Measurements from ENCODE around the gene FRMD5.
"Not testable (repeated sequence)": the region's sequence is repeated elsewhere in the genome, so short reads cannot be mapped to it uniquely, and the experiment has no call there.

Gene FRMD5

GRCh38 chr15:44035781-44036699 is 159.0 kb downstream of the FRMD5 start:
- Histone ChIP-seq H3K27me3 (ENCODE audit: control insufficient read depth, insufficient read depth, low read length) (no peaks in the 10 kb centered on the region), H3K36me3 (ENCODE audit: control insufficient read depth, insufficient read depth, low read length) (no peaks in the 10 kb centered on the region), H3K4me3 (ENCODE audit: low read length) (no peak overlapping the region), H3K4me1 (ENCODE audit: control insufficient read depth, insufficient read depth, low read length) (no peaks in the 10 kb centered on the region), H3K27ac (ENCODE audit: low read depth, low read length) (no peak overlapping the region), H3K9ac (ENCODE audit: low read length) (no peak overlapping the region)

GRCh38 chr15:44034933-44035624 is 160.0 kb downstream of the FRMD5 start:
- H3K27ac ChIP-seq (ENCODE audit: low read depth, low read length), result no peak overlapping the region
- no peaks in the 10 kb centered on the region for H3K36me3 ChIP-seq (ENCODE audit: control insufficient read depth, insufficient read depth, low read length)
- no peaks in the 10 kb centered on the region for H3K4me1 ChIP-seq (ENCODE audit: control insufficient read depth, insufficient read depth, low read length)
- H3K27me3 ChIP-seq (ENCODE audit: control insufficient read depth, insufficient read depth, low read length), result no peaks in the 10 kb centered on the region
- H3K9ac ChIP-seq (ENCODE audit: low read length), result no peak overlapping the region
- no peak overlapping the region for H3K4me3 ChIP-seq (ENCODE audit: low read length)

GRCh38 chr15:44034334-44034733 is 160.7 kb downstream of the FRMD5 start:
- no peaks in the 10 kb centered on the region for H3K36me3 ChIP-seq (ENCODE audit: control insufficient read depth, insufficient read depth, low read length)
- no peak overlapping the region for H3K9ac ChIP-seq (ENCODE audit: low read length)
- no peaks in the 10 kb centered on the region for H3K4me1 ChIP-seq (ENCODE audit: control insufficient read depth, insufficient read depth, low read length)
- H3K27ac ChIP-seq (ENCODE audit: low read depth, low read length), result no peak overlapping the region
- H3K27me3 ChIP-seq (ENCODE audit: control insufficient read depth, insufficient read depth, low read length), result no peaks in the 10 kb centered on the region
- H3K4me3 ChIP-seq (ENCODE audit: low read length), result no peak overlapping the region

GRCh38 chr15:44033894-44034293 is 161.2 kb downstream of the FRMD5 start:
- H3K27ac ChIP-seq (ENCODE audit: low read depth, low read length), result no peak overlapping the region
- no peak overlapping the region for H3K4me3 ChIP-seq (ENCODE audit: low read length)
- H3K4me1 ChIP-seq (ENCODE audit: control insufficient read depth, insufficient read depth, low read length), result no peaks in the 10 kb centered on the region
- no peak overlapping the region for H3K9ac ChIP-seq (ENCODE audit: low read length)
- H3K27me3 ChIP-seq (ENCODE audit: control insufficient read depth, insufficient read depth, low read length), result no peaks in the 10 kb centered on the region
- no peaks in the 10 kb centered on the region for H3K36me3 ChIP-seq (ENCODE audit: control insufficient read depth, insufficient read depth, low read length)

- H3K4me1 ChIP-seq (ENCODE audit: control insufficient read depth, insufficient read depth, low read length); H3K27ac ChIP-seq (ENCODE audit: low read depth, low read length); H3K4me3 ChIP-seq (ENCODE audit: low read length); H3K27me3 ChIP-seq (ENCODE audit: control insufficient read depth, insufficient read depth, low read length); H3K9ac ChIP-seq (ENCODE audit: low read length); H3K36me3 ChIP-seq (ENCODE audit: control insufficient read depth, insufficient read depth, low read length): not testable (repeated sequence)
Observed at GRCh38 chr15:44032820-44033219, 162.3 kb downstream of the FRMD5 start.

- no peaks in the 10 kb centered on the region for H3K4me1 ChIP-seq (ENCODE audit: control insufficient read depth, insufficient read depth, low read length)
- H3K36me3 ChIP-seq (ENCODE audit: control insufficient read depth, insufficient read depth, low read length), result no peaks in the 10 kb centered on the region
- H3K27ac ChIP-seq (ENCODE audit: low read depth, low read length), result no peak overlapping the region
- no peaks in the 10 kb centered on the region for H3K27me3 ChIP-seq (ENCODE audit: control insufficient read depth, insufficient read depth, low read length)
- no peak overlapping the region for H3K9ac ChIP-seq (ENCODE audit: low read length)
- H3K4me3 ChIP-seq (ENCODE audit: low read length), result no peak overlapping the region
Observed at GRCh38 chr15:44029940-44030568, 165.0 kb downstream of the FRMD5 start.

- Histone ChIP-seq H3K4me3 (ENCODE audit: low read length) (no peak overlapping the region), H3K9ac (ENCODE audit: low read length) (no peak overlapping the region), H3K27ac (ENCODE audit: low read depth, low read length) (no peak overlapping the region), H3K4me1 (ENCODE audit: control insufficient read depth, insufficient read depth, low read length) (no peaks in the 10 kb centered on the region), H3K36me3 (ENCODE audit: control insufficient read depth, insufficient read depth, low read length) (no peaks in the 10 kb centered on the region), H3K27me3 (ENCODE audit: control insufficient read depth, insufficient read depth, low read length) (no peaks in the 10 kb centered on the region)
Observed at GRCh38 chr15:44029003-44029402, 166.1 kb downstream of the FRMD5 start.

- Histone ChIP-seq H3K9ac (ENCODE audit: low read length) (no peak overlapping the region), H3K27me3 (ENCODE audit: control insufficient read depth, insufficient read depth, low read length) (no peaks in the 10 kb centered on the region), H3K4me3 (ENCODE audit: low read length) (no peak overlapping the region), H3K36me3 (ENCODE audit: control insufficient read depth, insufficient read depth, low read length) (no peaks in the 10 kb centered on the region), H3K4me1 (ENCODE audit: control insufficient read depth, insufficient read depth, low read length) (no peaks in the 10 kb centered on the region), H3K27ac (ENCODE audit: low read depth, low read length) (no peak overlapping the region)
Observed at GRCh38 chr15:44028349-44028748, 166.7 kb downstream of the FRMD5 start.

- H3K9ac ChIP-seq (ENCODE audit: low read length), result no peak overlapping the region
- no peak overlapping the region for H3K27ac ChIP-seq (ENCODE audit: low read depth, low read length)
- no peaks in the 10 kb centered on the region for H3K4me1 ChIP-seq (ENCODE audit: control insufficient read depth, insufficient read depth, low read length)
- no peaks in the 10 kb centered on the region for H3K27me3 ChIP-seq (ENCODE audit: control insufficient read depth, insufficient read depth, low read length)
- H3K4me3 ChIP-seq (ENCODE audit: low read length), result no peak overlapping the region
- no peaks in the 10 kb centered on the region for H3K36me3 ChIP-seq (ENCODE audit: control insufficient read depth, insufficient read depth, low read length)
Observed at GRCh38 chr15:44024155-44024554, 170.9 kb downstream of the FRMD5 start.

GRCh38 chr15:44023176-44023575 is 171.9 kb downstream of the FRMD5 start:
- H3K27ac ChIP-seq (ENCODE audit: low read depth, low read length), result no peak overlapping the region
- H3K36me3 ChIP-seq (ENCODE audit: control insufficient read depth, insufficient read depth, low read length), result no peaks in the 10 kb centered on the region
- no peaks in the 10 kb centered on the region for H3K4me1 ChIP-seq (ENCODE audit: control insufficient read depth, insufficient read depth, low read length)
- no peaks in the 10 kb centered on the region for H3K27me3 ChIP-seq (ENCODE audit: control insufficient read depth, insufficient read depth, low read length)
- no peak overlapping the region for H3K4me3 ChIP-seq (ENCODE audit: low read length)
- no peak overlapping the region for H3K9ac ChIP-seq (ENCODE audit: low read length)

GRCh38 chr15:44018151-44018550 is 176.9 kb downstream of the FRMD5 start:
- no peak overlapping the region for H3K27ac ChIP-seq (ENCODE audit: low read depth, low read length)
- H3K36me3 ChIP-seq (ENCODE audit: control insufficient read depth, insufficient read depth, low read length), result no peaks in the 10 kb centered on the region
- H3K4me1 ChIP-seq (ENCODE audit: control insufficient read depth, insufficient read depth, low read length), result no peaks in the 10 kb centered on the region
- H3K9ac ChIP-seq (ENCODE audit: low read length), result no peak overlapping the region
- no peaks in the 10 kb centered on the region for H3K27me3 ChIP-seq (ENCODE audit: control insufficient read depth, insufficient read depth, low read length)
- no peak overlapping the region for H3K4me3 ChIP-seq (ENCODE audit: low read length)

GRCh38 chr15:44015545-44016305 is 179.3 kb downstream of the FRMD5 start:
- no peaks in the 10 kb centered on the region for H3K36me3 ChIP-seq (ENCODE audit: control insufficient read depth, insufficient read depth, low read length)
- no peaks in the 10 kb centered on the region for H3K27me3 ChIP-seq (ENCODE audit: control insufficient read depth, insufficient read depth, low read length)
- no peak overlapping the region for H3K9ac ChIP-seq (ENCODE audit: low read length)
- H3K4me1 ChIP-seq (ENCODE audit: control insufficient read depth, insufficient read depth, low read length), result no peaks in the 10 kb centered on the region
- no peak overlapping the region for H3K4me3 ChIP-seq (ENCODE audit: low read length)
- no peak overlapping the region for H3K27ac ChIP-seq (ENCODE audit: low read depth, low read length)
